Measurements from ENCODE around the gene NEO1.
"Not testable (repeated sequence)": the region's sequence is repeated elsewhere in the genome, so short reads cannot be mapped to it uniquely, and the experiment has no call there.

NEO1 gene

DNA sequence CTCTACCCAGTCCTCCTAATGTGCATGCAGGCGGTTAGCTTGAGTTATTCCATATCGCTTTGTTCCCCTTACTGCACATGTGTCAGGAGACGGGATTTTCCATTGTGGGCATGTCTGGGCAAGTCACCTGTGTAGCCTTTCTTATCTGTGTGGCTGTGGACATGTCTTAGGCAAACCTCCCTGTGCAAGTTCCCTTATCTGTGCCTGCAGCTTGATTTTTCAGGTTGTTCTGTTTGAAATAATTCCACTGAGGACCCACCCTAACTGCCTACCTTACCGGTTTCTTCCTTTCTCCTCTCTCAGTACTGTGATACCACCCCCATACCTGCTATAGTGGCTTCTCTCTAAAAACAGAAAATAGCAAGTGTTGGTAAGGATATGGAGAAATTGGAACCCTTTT is 113.6 kb downstream of the NEO1 start:
- H3K79me2 ChIP-seq (ENCODE audit: insufficient read depth, low read length): no peaks in the 10 kb centered on the region
- no peaks in the 10 kb centered on the region for H3F3A ChIP-seq (ENCODE audit: insufficient read depth, low read length)
- H3K36me3 ChIP-seq (ENCODE audit: insufficient read depth, low read length): no peaks in the 10 kb centered on the region
- no peak overlapping the region for H3K4me2 ChIP-seq (ENCODE audit: low read length)
- no peaks in the 10 kb centered on the region for H3K4me1 ChIP-seq (ENCODE audit: insufficient read depth, low read length, severe bottlenecking)
- no peak overlapping the region for H2AFZ ChIP-seq (ENCODE audit: low read length)
- H3K27ac ChIP-seq (ENCODE audit: low read depth, low read length, poor library complexity, severe bottlenecking): no peak overlapping the region
- H4K20me1 ChIP-seq (ENCODE audit: insufficient read depth, low read length): no peaks in the 10 kb centered on the region; the same call in 1 of the 2 replicates
- no peaks in the 10 kb centered on the region for H3K9me3 ChIP-seq (ENCODE audit: low read length)
- H3K9ac ChIP-seq (ENCODE audit: low read length): no peak overlapping the region
- no peaks in the 10 kb centered on the region for H3K9me2 ChIP-seq (ENCODE audit: low read depth, low read length)
- TF ChIP-seq EZH2 (IDR thresholded peaks at IDR 0.05; ENCODE audit: borderline replicate concordance, low read length): no peak
- TF ChIP-seq, protein P1, sequence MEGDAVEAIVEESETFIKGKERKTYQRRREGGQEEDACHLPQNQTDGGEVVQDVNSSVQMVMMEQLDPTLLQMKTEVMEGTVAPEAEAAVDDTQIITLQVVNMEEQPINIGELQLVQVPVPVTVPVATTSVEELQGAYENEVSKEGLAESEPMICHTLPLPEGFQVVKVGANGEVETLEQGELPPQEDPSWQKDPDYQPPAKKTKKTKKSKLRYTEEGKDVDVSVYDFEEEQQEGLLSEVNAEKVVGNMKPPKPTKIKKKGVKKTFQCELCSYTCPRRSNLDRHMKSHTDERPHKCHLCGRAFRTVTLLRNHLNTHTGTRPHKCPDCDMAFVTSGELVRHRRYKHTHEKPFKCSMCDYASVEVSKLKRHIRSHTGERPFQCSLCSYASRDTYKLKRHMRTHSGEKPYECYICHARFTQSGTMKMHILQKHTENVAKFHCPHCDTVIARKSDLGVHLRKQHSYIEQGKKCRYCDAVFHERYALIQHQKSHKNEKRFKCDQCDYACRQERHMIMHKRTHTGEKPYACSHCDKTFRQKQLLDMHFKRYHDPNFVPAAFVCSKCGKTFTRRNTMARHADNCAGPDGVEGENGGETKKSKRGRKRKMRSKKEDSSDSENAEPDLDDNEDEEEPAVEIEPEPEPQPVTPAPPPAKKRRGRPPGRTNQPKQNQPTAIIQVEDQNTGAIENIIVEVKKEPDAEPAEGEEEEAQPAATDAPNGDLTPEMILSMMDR (IDR thresholded peaks at IDR 0.05; ENCODE audit: low read length): no peak
- H3K4me3 ChIP-seq (ENCODE audit: low read depth, low read length, poor library complexity, severe bottlenecking): no peak overlapping the region
- no peaks in the 10 kb centered on the region for H3K27me3 ChIP-seq (ENCODE audit: insufficient read depth, low read length)

DNA sequence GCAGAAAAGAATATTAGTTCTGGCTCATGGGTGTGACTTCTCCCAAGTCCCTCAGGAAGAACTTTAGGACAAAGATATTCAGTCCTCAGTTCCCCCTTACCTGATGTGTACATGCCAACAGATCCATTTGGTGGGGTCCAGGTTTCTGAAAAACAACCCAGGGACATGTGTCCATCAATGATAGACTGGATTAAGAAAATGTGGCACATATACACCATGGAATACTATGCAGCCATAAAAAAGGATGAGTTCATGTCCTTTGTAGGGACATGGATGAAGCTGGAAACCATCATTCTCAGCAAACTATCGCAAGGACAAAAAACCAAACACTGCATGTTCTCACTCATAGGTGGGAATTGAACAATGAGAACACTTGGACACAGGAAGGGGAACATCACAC is 114.4 kb downstream of the NEO1 start:
- H3K4me3 ChIP-seq (ENCODE audit: low read depth, low read length, poor library complexity, severe bottlenecking); H3K4me2 ChIP-seq (ENCODE audit: low read length); H3K27ac ChIP-seq (ENCODE audit: low read depth, low read length, poor library complexity, severe bottlenecking); H3K79me2 ChIP-seq (ENCODE audit: insufficient read depth, low read length); H3K27me3 ChIP-seq (ENCODE audit: insufficient read depth, low read length); H3F3A ChIP-seq (ENCODE audit: insufficient read depth, low read length); H2AFZ ChIP-seq (ENCODE audit: low read length); H3K9ac ChIP-seq (ENCODE audit: low read length); H4K20me1 ChIP-seq (ENCODE audit: insufficient read depth, low read length); H3K9me2 ChIP-seq (ENCODE audit: low read depth, low read length); H3K9me3 ChIP-seq (ENCODE audit: low read length); H3K4me1 ChIP-seq (ENCODE audit: insufficient read depth, low read length, severe bottlenecking); H3K36me3 ChIP-seq (ENCODE audit: insufficient read depth, low read length): not testable (repeated sequence)

DNA sequence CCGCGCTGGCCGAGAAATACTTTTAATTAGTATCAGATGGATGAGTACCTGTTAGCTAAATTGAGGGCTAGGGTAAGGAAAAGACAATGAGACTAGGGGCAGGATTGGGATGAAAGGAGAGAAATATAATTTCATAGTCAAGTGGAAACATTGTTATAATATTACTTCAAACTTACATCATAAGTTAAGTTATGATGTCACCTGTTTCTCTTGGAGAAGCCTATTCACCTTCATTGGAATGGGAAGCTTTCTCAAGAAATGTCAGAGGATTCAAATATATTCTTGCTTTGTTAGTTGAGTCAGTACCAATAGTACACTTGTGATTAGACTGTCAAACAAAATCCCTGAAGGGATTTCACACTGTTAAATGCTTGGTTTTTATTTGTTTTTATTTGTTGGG is 116.2 kb downstream of the NEO1 start:
- H2AFZ ChIP-seq (ENCODE audit: low read length): no peak overlapping the region
- TF ChIP-seq, protein P1 (IDR thresholded peaks at IDR 0.05; ENCODE audit: low read length): no peak
- no peak for TF ChIP-seq EZH2 (IDR thresholded peaks at IDR 0.05; ENCODE audit: borderline replicate concordance, low read length)
- no peaks in the 10 kb centered on the region for H3K79me2 ChIP-seq (ENCODE audit: insufficient read depth, low read length)
- H3K27me3 ChIP-seq (ENCODE audit: insufficient read depth, low read length): no peaks in the 10 kb centered on the region
- H3K4me1 ChIP-seq (ENCODE audit: insufficient read depth, low read length, severe bottlenecking): no peaks in the 10 kb centered on the region
- no peak overlapping the region for H3K4me2 ChIP-seq (ENCODE audit: low read length)
- no peaks in the 10 kb centered on the region for H3K36me3 ChIP-seq (ENCODE audit: insufficient read depth, low read length)
- H3F3A ChIP-seq (ENCODE audit: insufficient read depth, low read length): no peaks in the 10 kb centered on the region
- H3K9me2 ChIP-seq (ENCODE audit: low read depth, low read length): no peaks in the 10 kb centered on the region
- no peak overlapping the region for H3K27ac ChIP-seq (ENCODE audit: low read depth, low read length, poor library complexity, severe bottlenecking)
- H4K20me1 ChIP-seq (ENCODE audit: insufficient read depth, low read length): no peaks in the 10 kb centered on the region; the same call in 1 of the 2 replicates
- H3K9ac ChIP-seq (ENCODE audit: low read length): no peak overlapping the region
- no peak overlapping the region for H3K4me3 ChIP-seq (ENCODE audit: low read depth, low read length, poor library complexity, severe bottlenecking)
- no peaks in the 10 kb centered on the region for H3K9me3 ChIP-seq (ENCODE audit: low read length)

DNA sequence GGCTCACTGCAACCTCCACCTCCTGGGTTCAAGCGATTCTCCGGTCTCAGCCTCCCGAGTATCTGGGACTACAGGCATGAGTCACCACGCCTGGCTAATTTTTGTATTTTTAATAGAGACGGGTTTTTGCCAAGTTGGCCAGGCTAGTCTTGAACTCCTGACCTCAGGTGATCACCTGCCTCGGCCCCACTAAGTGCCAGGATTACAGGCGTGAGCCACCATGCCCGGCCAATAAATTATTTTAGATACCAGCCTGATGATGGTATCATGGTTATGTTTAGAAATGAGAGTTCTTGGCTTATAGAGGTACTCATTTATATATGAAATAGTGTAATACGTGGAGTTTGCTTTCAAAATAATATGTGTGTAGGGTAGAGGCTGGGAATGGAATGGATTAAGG is 119.4 kb downstream of the NEO1 start:
- Histone ChIP-seq H3K27ac (ENCODE audit: low read depth, low read length, poor library complexity, severe bottlenecking) (no peak overlapping the region), H3K36me3 (ENCODE audit: insufficient read depth, low read length) (no peaks in the 10 kb centered on the region), H3K79me2 (ENCODE audit: insufficient read depth, low read length) (no peaks in the 10 kb centered on the region), H3K9me3 (ENCODE audit: low read length) (no peaks in the 10 kb centered on the region), H2AFZ (ENCODE audit: low read length) (no peak overlapping the region), H3K4me3 (ENCODE audit: low read depth, low read length, poor library complexity, severe bottlenecking) (no peak overlapping the region), H3K4me1 (ENCODE audit: insufficient read depth, low read length, severe bottlenecking) (no peaks in the 10 kb centered on the region), H3K27me3 (ENCODE audit: insufficient read depth, low read length) (no peaks in the 10 kb centered on the region), H3K9ac (ENCODE audit: low read length) (no peak overlapping the region), H3F3A (ENCODE audit: insufficient read depth, low read length) (no peaks in the 10 kb centered on the region), H3K9me2 (ENCODE audit: low read depth, low read length) (no peaks in the 10 kb centered on the region), H3K4me2 (ENCODE audit: low read length) (no peak overlapping the region), H4K20me1 (ENCODE audit: insufficient read depth, low read length) (no peaks in the 10 kb centered on the region; the same call in 1 of the 2 replicates)
- no peak for TF ChIP-seq EZH2 (IDR thresholded peaks at IDR 0.05; ENCODE audit: borderline replicate concordance, low read length)
- TF ChIP-seq, protein P1 (IDR thresholded peaks at IDR 0.05; ENCODE audit: low read length): no peak

All from OCI-LY1 (cell line).